Thyroid gland (tissue), 4 donors: ENCODE measurements around the gene TTC39A. TPM values are rescaled to one million over a fixed set of nuclear protein-coding genes. Genes with fewer than 3 reads are reported as not detected.

Experiments
- DNase-seq, 2 donors: peaks; one replicate each; pipeline ENCODE4 v3.0.0-alpha.2; 2019
- H3K27ac ChIP-seq, 3 donors: fragments of 200-600 bp; sonication (generic); 1 replicate in 2 of 3; 2 replicates in 1 of 3; pipeline ENCODE4 v1.5.1; 2016 to 2019; ENCODE audit warnings: mild to moderate bottlenecking in 1 of 3, moderate library complexity in 1 of 3
- H3K27me3 ChIP-seq: fragments of 200-600 bp; sonication (generic); one replicate; pipeline ENCODE4 v1.5.1; 2019
- H3K36me3 ChIP-seq, 2 donors: fragments of 200-600 bp; sonication (generic); one replicate each; pipeline ENCODE4 v1.5.1; 2016 to 2019
- H3K4me1 ChIP-seq, 2 donors: fragments of 200-600 bp; sonication (generic); one replicate each; pipeline ENCODE4 v1.5.1; 2017 to 2019
- H3K4me3 ChIP-seq, 3 donors: fragments of 200-600 bp; sonication (generic); replicated peaks in 1 of 3; 1 replicate in 2 of 3; 2 replicates in 1 of 3; pipeline ENCODE4 v1.5.1; 2016; ENCODE audit warnings: mild to moderate bottlenecking in 1 of 3
- H3K9me3 ChIP-seq: fragments of 200-600 bp; sonication (generic); one replicate; pipeline ENCODE4 v1.5.1; 2017
- CTCF ChIP-seq, 6 experiments: fragments of 200-600 bp in 3 of 6; fragments of 450-650 bp in 3 of 6; sonication (generic) in 3 of 6; IDR thresholded peaks; one replicate each; pipeline ENCODE4 v1.5.1; 2016 to 2019; ENCODE audit warnings: antibody characterized with exemption in 6 of 6, mild to moderate bottlenecking in 2 of 6, inconsistent platforms in 1 of 6, moderate library complexity in 1 of 6
- POLR2A ChIP-seq, 2 donors: fragments of 450-650 bp; IDR thresholded peaks; one replicate each; pipeline ENCODE4 v1.6.1; 2017; ENCODE audit warnings: antibody characterized with exemption in 2 of 2, mild to moderate bottlenecking in 2 of 2, moderate library complexity in 1 of 2
- WGBS, 2 donors: methylation state at CpG; one replicate each; pipeline ENCODE4 v1.1.5; 2017; 5-methylcytosine and 5-hydroxymethylcytosine counted together
- intact Hi-C: fragments of 100-400 bp; cut with DNase I; formaldehyde crosslinking; loops from one replicate; pipeline ENCODE4 v1.15.1; 2023
- total RNA-seq, 4 donors: library from RNA; depleted of rRNA; stranded (reverse); fragments of >200 nt; gene quantifications; one replicate each; pipeline ENCODE4 v1.2.3, GENCODE V29; 2016

The TTC39A gene
- total RNA-seq, 4 donors from 2014 or later = 13.6 to 56.0 (median 33.5) TPM

GRCh38 chr1:51316113-51316845, 14.1 kb downstream of the TTC39A start:
- intact Hi-C loops = no loop called here
- no peaks in the 10 kb centered on the region for H3K27me3 ChIP-seq
- no peaks in the 10 kb centered on the region for H3K9me3 ChIP-seq
- peaks cover 0 to 19% of the 10 kb centered on the region in 2 donors for H3K4me1 ChIP-seq
- 80 to 88% methylated on average over 9 of the region's 9 CpGs for WGBS, 2 donors
- H3K36me3 ChIP-seq = no peaks in the 10 kb centered on the region
- DNase-seq = peak in 1 of 2 donors; percentile 40
- TF ChIP-seq CTCF (IDR thresholded peaks at IDR 0.05) = no peak
- no peak for TF ChIP-seq POLR2A (IDR thresholded peaks at IDR 0.05)
- H3K4me3 ChIP-seq = no peak overlapping the region
- peak overlapping the region in 1 of 3 donors; percentile 10 for H3K27ac ChIP-seq

- H3K36me3 ChIP-seq = no peaks in the 10 kb centered on the region
- WGBS, 2 donors = 27 to 54% methylated on average over 2 of the region's 3 CpGs
- H3K4me3 ChIP-seq = no peak overlapping the region
- no peaks in the 10 kb centered on the region for H3K9me3 ChIP-seq
- H3K27ac ChIP-seq = no peak overlapping the region
- DNase-seq = peak; percentile 52
- TF ChIP-seq POLR2A (IDR thresholded peaks at IDR 0.05) (no peak), CTCF (IDR thresholded peaks at IDR 0.05) (no peak)
- peaks cover 0 to 14% of the 10 kb centered on the region in 2 donors for H3K4me1 ChIP-seq
- H3K27me3 ChIP-seq = no peaks in the 10 kb centered on the region
- intact Hi-C loops = no loop called here
These were observed 15.4 kb downstream of the TTC39A start for GRCh38 chr1:51314974-51315373.

- Histone ChIP-seq H3K36me3 (no peaks in the 10 kb centered on the region), H3K4me3 (no peak overlapping the region), H3K4me1 (peaks cover 0 to 14% of the 10 kb centered on the region in 2 donors), H3K27ac (peak overlapping the region in 1 of 3 donors; percentile 33), H3K27me3 (no peaks in the 10 kb centered on the region), H3K9me3 (no peaks in the 10 kb centered on the region)
- no peak for TF ChIP-seq CTCF (IDR thresholded peaks at IDR 0.05)
- no peak for TF ChIP-seq POLR2A (IDR thresholded peaks at IDR 0.05)
- DNase-seq = no peak
- intact Hi-C loops = no loop called here
- 68 to 79% methylated on average over 9 to 12 of the region's 12 CpGs for WGBS, 2 donors
These were observed 16.2 kb downstream of the TTC39A start for GRCh38 chr1:51313961-51314777.

- Histone ChIP-seq H3K9me3 (no peaks in the 10 kb centered on the region), H3K4me3 (no peak overlapping the region), H3K36me3 (no peaks in the 10 kb centered on the region), H3K4me1 (peaks cover 0 to 14% of the 10 kb centered on the region in 2 donors), H3K27me3 (no peaks in the 10 kb centered on the region), H3K27ac (no peak overlapping the region)
- intact Hi-C loops = no loop called here
- no peak for DNase-seq
- 87 to 97% methylated on average over 5 of the region's 5 CpGs for WGBS, 2 donors
- no peak for TF ChIP-seq POLR2A (IDR thresholded peaks at IDR 0.05)
- peak in 1 of 6 experiments; percentile 4 for TF ChIP-seq CTCF (IDR thresholded peaks at IDR 0.05)
These were observed 17.0 kb downstream of the TTC39A start for GRCh38 chr1:51313268-51313852.
